HEK293 (cell line): Measurements from ENCODE around the gene CTNNB1.

ENCODE experiments used
- GLI4 ChIP-seq: fragments of 450-650 bp; formaldehyde crosslinking; IDR thresholded peaks from 2 replicates; pipeline ENCODE4 v1.5.1; 2016; ENCODE audit warnings: missing biosample characterization, missing genetic modification characterization
- PRDM1 ChIP-seq: fragments of 450-650 bp; formaldehyde crosslinking; IDR thresholded peaks from 2 replicates; pipeline ENCODE4; 2016; ENCODE audit warnings: missing biosample characterization, missing genetic modification characterization
- REPIN1 ChIP-seq: fragments of 450-650 bp; formaldehyde crosslinking; IDR thresholded peaks from 2 replicates; pipeline ENCODE4 v1.5.1; 2017; ENCODE audit warnings: missing biosample characterization, missing genetic modification characterization, low read depth
- SP7 ChIP-seq: fragments of 450-650 bp; formaldehyde crosslinking; IDR thresholded peaks from 2 replicates; pipeline ENCODE4 v1.5.1; 2016; ENCODE audit warnings: missing biosample characterization, missing genetic modification characterization
- ZFP69B ChIP-seq: fragments of 450-650 bp; formaldehyde crosslinking; IDR thresholded peaks from 2 replicates; pipeline ENCODE4 v1.5.1; 2016; ENCODE audit warnings: missing biosample characterization, missing genetic modification characterization
- ZNF16 ChIP-seq: fragments of 450-650 bp; formaldehyde crosslinking; IDR thresholded peaks from 2 replicates; pipeline ENCODE4 v1.5.1; 2016; ENCODE audit warnings: low read depth, missing biosample characterization, missing genetic modification characterization
- ZNF423 ChIP-seq: fragments of 450-650 bp; formaldehyde crosslinking; IDR thresholded peaks from 2 replicates; pipeline ENCODE4 v1.5.1; 2016; ENCODE audit warnings: missing biosample characterization, missing genetic modification characterization
- ZNF670 ChIP-seq: fragments of 450-650 bp; formaldehyde crosslinking; IDR thresholded peaks from 2 replicates; pipeline ENCODE4 v1.5.1; 2016; ENCODE audit warnings: missing biosample characterization, missing genetic modification characterization, low read depth
- TF ChIP-seq, protein P1 (sequence below): fragments of 450-650 bp; formaldehyde crosslinking; IDR thresholded peaks from 2 replicates; pipeline ENCODE4 v1.5.1; 2016; ENCODE audit warnings: missing biosample characterization, missing genetic modification characterization
- TF ChIP-seq, protein P2 (sequence below): fragments of 450-650 bp; formaldehyde crosslinking; IDR thresholded peaks from 2 replicates; pipeline ENCODE4 v1.5.1; 2016; ENCODE audit warnings: missing biosample characterization, missing genetic modification characterization

DNA sequence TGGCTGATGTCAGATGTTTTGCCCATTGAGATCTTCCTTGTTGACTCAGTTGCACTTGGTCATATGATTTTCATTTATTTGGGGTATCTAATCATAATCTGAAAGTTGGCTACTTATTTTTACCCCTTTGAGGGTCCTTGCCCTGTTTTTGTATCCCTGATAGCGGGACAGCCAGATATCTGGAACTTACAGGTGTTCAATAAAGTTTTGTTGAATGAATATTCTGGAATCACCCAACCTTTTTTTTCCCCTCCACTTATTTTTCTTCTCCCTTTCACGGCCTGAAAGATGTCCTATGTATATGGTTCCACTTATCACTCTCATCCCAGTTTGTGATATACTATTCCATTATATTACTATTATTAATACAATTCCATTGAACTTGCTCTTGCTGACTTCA is 12.8 kb downstream of the CTNNB1 start:
- TF ChIP-seq, protein P1, sequence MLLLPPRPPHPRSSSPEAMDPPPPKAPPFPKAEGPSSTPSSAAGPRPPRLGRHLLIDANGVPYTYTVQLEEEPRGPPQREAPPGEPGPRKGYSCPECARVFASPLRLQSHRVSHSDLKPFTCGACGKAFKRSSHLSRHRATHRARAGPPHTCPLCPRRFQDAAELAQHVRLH (tag by site-specific recombination): no peak
- TF ChIP-seq ZNF423 (tag by site-specific recombination): no peak
- TF ChIP-seq REPIN1 (tag by site-specific recombination): no peak
- TF ChIP-seq ZNF16: no peak
- TF ChIP-seq GLI4 (tag by site-specific recombination): no peak
- TF ChIP-seq, protein P2, sequence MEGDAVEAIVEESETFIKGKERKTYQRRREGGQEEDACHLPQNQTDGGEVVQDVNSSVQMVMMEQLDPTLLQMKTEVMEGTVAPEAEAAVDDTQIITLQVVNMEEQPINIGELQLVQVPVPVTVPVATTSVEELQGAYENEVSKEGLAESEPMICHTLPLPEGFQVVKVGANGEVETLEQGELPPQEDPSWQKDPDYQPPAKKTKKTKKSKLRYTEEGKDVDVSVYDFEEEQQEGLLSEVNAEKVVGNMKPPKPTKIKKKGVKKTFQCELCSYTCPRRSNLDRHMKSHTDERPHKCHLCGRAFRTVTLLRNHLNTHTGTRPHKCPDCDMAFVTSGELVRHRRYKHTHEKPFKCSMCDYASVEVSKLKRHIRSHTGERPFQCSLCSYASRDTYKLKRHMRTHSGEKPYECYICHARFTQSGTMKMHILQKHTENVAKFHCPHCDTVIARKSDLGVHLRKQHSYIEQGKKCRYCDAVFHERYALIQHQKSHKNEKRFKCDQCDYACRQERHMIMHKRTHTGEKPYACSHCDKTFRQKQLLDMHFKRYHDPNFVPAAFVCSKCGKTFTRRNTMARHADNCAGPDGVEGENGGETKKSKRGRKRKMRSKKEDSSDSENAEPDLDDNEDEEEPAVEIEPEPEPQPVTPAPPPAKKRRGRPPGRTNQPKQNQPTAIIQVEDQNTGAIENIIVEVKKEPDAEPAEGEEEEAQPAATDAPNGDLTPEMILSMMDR: no peak
- no peak for TF ChIP-seq PRDM1 (tag by site-specific recombination)
- no peak for TF ChIP-seq ZFP69B (tag by site-specific recombination)
- no peak for TF ChIP-seq SP7 (tag by site-specific recombination)
- TF ChIP-seq ZNF670: no peak
